ENCODE results near the gene PANX2.

Gene PANX2

GRCh38 chr22:50209893-50210292 lies 39.4 kb downstream of the PANX2 start:
- no peaks in the 10 kb centered on the region for H3K27me3 Mint-ChIP-seq
- H3K27ac Mint-ChIP-seq, result no peak overlapping the region
- H3K4me3 Mint-ChIP-seq, result no peak overlapping the region
- intact Hi-C loops (cut with micrococcal nuclease), result loop anchor here (1.0 to 10.0 kb wide), 3 partner anchors 43 to 275 kb away; no protein-coding TSS in a partner anchor
- peaks cover 41% of the 10 kb centered on the region for H3K4me1 Mint-ChIP-seq (ENCODE audit: low read depth)
- H3K9me3 Mint-ChIP-seq, result no peaks in the 10 kb centered on the region
- peaks cover 98% of the 10 kb centered on the region for H3K36me3 Mint-ChIP-seq (ENCODE audit: low read depth)

GRCh38 chr22:50210378-50211139 lies 40.0 kb downstream of the PANX2 start:
- H3K27me3 Mint-ChIP-seq, result no peaks in the 10 kb centered on the region
- H3K9me3 Mint-ChIP-seq, result no peaks in the 10 kb centered on the region
- intact Hi-C loops (cut with micrococcal nuclease), result no loop called here
- peaks cover 38% of the 10 kb centered on the region for H3K4me1 Mint-ChIP-seq (ENCODE audit: low read depth)
- no peak overlapping the region for H3K4me3 Mint-ChIP-seq
- H3K27ac Mint-ChIP-seq, result no peak overlapping the region
- peaks cover 98% of the 10 kb centered on the region for H3K36me3 Mint-ChIP-seq (ENCODE audit: low read depth)

GRCh38 chr22:50211147-50211546 lies 40.6 kb downstream of the PANX2 start:
- H3K9me3 Mint-ChIP-seq, result no peaks in the 10 kb centered on the region
- H3K4me3 Mint-ChIP-seq, result no peak overlapping the region
- peaks cover 36% of the 10 kb centered on the region for H3K4me1 Mint-ChIP-seq (ENCODE audit: low read depth)
- H3K27me3 Mint-ChIP-seq, result no peaks in the 10 kb centered on the region
- intact Hi-C loops (cut with micrococcal nuclease), result no loop called here
- H3K36me3 Mint-ChIP-seq (ENCODE audit: low read depth), result peaks cover 98% of the 10 kb centered on the region
- H3K27ac Mint-ChIP-seq, result no peak overlapping the region

GRCh38 chr22:50213263-50213662 lies 42.7 kb downstream of the PANX2 start:
- intact Hi-C loops (cut with micrococcal nuclease), result no loop called here
- H3K27ac Mint-ChIP-seq, result no peak overlapping the region
- H3K27me3 Mint-ChIP-seq, result no peaks in the 10 kb centered on the region

GRCh38 chr22:50215297-50216054 lies 44.9 kb downstream of the PANX2 start:
- Mint-ChIP-seq H3K9me3 (no peaks in the 10 kb centered on the region), H3K4me1 (ENCODE audit: low read depth) (peaks cover 22% of the 10 kb centered on the region), H3K4me3 (no peak overlapping the region), H3K27me3 (no peaks in the 10 kb centered on the region), H3K36me3 (ENCODE audit: low read depth) (peaks cover 98% of the 10 kb centered on the region), H3K27ac (no peak overlapping the region)
- intact Hi-C loops (cut with micrococcal nuclease), result no loop called here

More at GRCh38 chr22:50213263-50213662, 42.7 kb downstream of the PANX2 start:
- Mint-ChIP-seq H3K4me3 (no peak overlapping the region), H3K4me1 (ENCODE audit: low read depth) (peaks cover 20% of the 10 kb centered on the region), H3K9me3 (no peaks in the 10 kb centered on the region), H3K36me3 (ENCODE audit: low read depth) (peaks cover 98% of the 10 kb centered on the region)

GRCh38 chr22:50216055-50216683 lies 45.6 kb downstream of the PANX2 start:
- no peak overlapping the region for H3K4me3 Mint-ChIP-seq
- peaks cover 22% of the 10 kb centered on the region for H3K4me1 Mint-ChIP-seq (ENCODE audit: low read depth)
- intact Hi-C loops (cut with micrococcal nuclease), result no loop called here
- no peak overlapping the region for H3K27ac Mint-ChIP-seq
- no peaks in the 10 kb centered on the region for H3K27me3 Mint-ChIP-seq
- peaks cover 98% of the 10 kb centered on the region for H3K36me3 Mint-ChIP-seq (ENCODE audit: low read depth)
- no peaks in the 10 kb centered on the region for H3K9me3 Mint-ChIP-seq

GRCh38 chr22:50216684-50217520 lies 46.4 kb downstream of the PANX2 start:
- Mint-ChIP-seq H3K4me3 (no peak overlapping the region), H3K36me3 (ENCODE audit: low read depth) (peaks cover 100% of the 10 kb centered on the region), H3K9me3 (no peaks in the 10 kb centered on the region)

GRCh38 chr22:50217543-50218152 lies 47.1 kb downstream of the PANX2 start:
- H3K36me3 Mint-ChIP-seq (ENCODE audit: low read depth), result peaks cover 100% of the 10 kb centered on the region
- H3K9me3 Mint-ChIP-seq, result no peaks in the 10 kb centered on the region
- no peaks in the 10 kb centered on the region for H3K27me3 Mint-ChIP-seq
- intact Hi-C loops (cut with micrococcal nuclease), result no loop called here
- peaks cover 21% of the 10 kb centered on the region for H3K4me1 Mint-ChIP-seq (ENCODE audit: low read depth)
- H3K27ac Mint-ChIP-seq, result no peak overlapping the region
- H3K4me3 Mint-ChIP-seq, result no peak overlapping the region

More at GRCh38 chr22:50216684-50217520, 46.4 kb downstream of the PANX2 start:
- Mint-ChIP-seq H3K27me3 (no peaks in the 10 kb centered on the region), H3K4me1 (ENCODE audit: low read depth) (peaks cover 22% of the 10 kb centered on the region), H3K27ac (no peak overlapping the region)
- intact Hi-C loops (cut with micrococcal nuclease), result no loop called here

GRCh38 chr22:50218153-50218995 lies 47.8 kb downstream of the PANX2 start:
- H3K27me3 Mint-ChIP-seq, result no peaks in the 10 kb centered on the region
- intact Hi-C loops (cut with micrococcal nuclease), result no loop called here
- no peak overlapping the region for H3K4me3 Mint-ChIP-seq
- no peak overlapping the region for H3K27ac Mint-ChIP-seq
- peaks cover 17% of the 10 kb centered on the region for H3K4me1 Mint-ChIP-seq (ENCODE audit: low read depth)
- no peaks in the 10 kb centered on the region for H3K9me3 Mint-ChIP-seq
- peaks cover 100% of the 10 kb centered on the region for H3K36me3 Mint-ChIP-seq (ENCODE audit: low read depth)

- H3K27me3 Mint-ChIP-seq, result no peaks in the 10 kb centered on the region
- intact Hi-C loops (cut with micrococcal nuclease), result no loop called here
- H3K9me3 Mint-ChIP-seq, result no peaks in the 10 kb centered on the region
- no peak overlapping the region for H3K27ac Mint-ChIP-seq
- H3K4me1 Mint-ChIP-seq (ENCODE audit: low read depth), result peaks cover 17% of the 10 kb centered on the region
- no peak overlapping the region for H3K4me3 Mint-ChIP-seq
- peaks cover 100% of the 10 kb centered on the region for H3K36me3 Mint-ChIP-seq (ENCODE audit: low read depth)
Measured at GRCh38 chr22:50218996-50219727, 48.6 kb downstream of the PANX2 start.

- intact Hi-C loops (cut with micrococcal nuclease), result no loop called here
Measured at GRCh38 chr22:50219800-50220602, 49.5 kb downstream of the PANX2 start.

More at GRCh38 chr22:50219800-50220602, 49.5 kb downstream of the PANX2 start:
- Mint-ChIP-seq H3K9me3 (no peaks in the 10 kb centered on the region), H3K4me3 (no peak overlapping the region), H3K4me1 (ENCODE audit: low read depth) (peaks cover 13% of the 10 kb centered on the region), H3K27ac (no peak overlapping the region), H3K36me3 (ENCODE audit: low read depth) (peaks cover 99% of the 10 kb centered on the region), H3K27me3 (no peaks in the 10 kb centered on the region)
